K562 (cell line): ENCODE data around the gene VAMP4. TPM values are rescaled to one million over a fixed set of nuclear protein-coding genes. Genes with fewer than 3 reads are reported as not detected.

Source experiments
- BACH1 ChIP-seq: fragments of 200-800 bp; sonication (Bioruptor generic); IDR thresholded peaks from 2 replicates; pipeline ENCODE4 v1.6.1; 2016; ENCODE audit warnings: missing genetic modification characterization, missing compliant biosample characterization
- ELF4 ChIP-seq: fragments of 450-650 bp; formaldehyde crosslinking; IDR thresholded peaks from 2 replicates; pipeline ENCODE4 v1.4.0; 2022; ENCODE audit warnings: missing genetic modification characterization
- EP300 ChIP-seq: IDR thresholded peaks from 2 replicates; pipeline ENCODE4 v1.6.1; 2012; ENCODE audit warnings: low read length, improper control_type of control experiment
- NR4A1 ChIP-seq, 2 experiments: fragments of 250-450 bp in 1 of 2; fragments of 450-650 bp in 1 of 2; sonication (Bioruptor Pico) in 1 of 2; IDR thresholded peaks; 2 replicates each; pipeline versions ENCODE4 v1.4.0 to v1.6.1; 2016 to 2020; ENCODE audit warnings: mild to moderate bottlenecking in 2 of 2, missing compliant biosample characterization in 1 of 2, missing genetic modification characterization in 1 of 2, moderate library complexity in 1 of 2
- PHB2 ChIP-seq: fragments of 450-650 bp; IDR thresholded peaks from 2 replicates; pipeline ENCODE4 v1.6.1; 2017; ENCODE audit warnings: low read depth
- POLR2H ChIP-seq: IDR thresholded peaks from 2 replicates; pipeline ENCODE4 v1.6.1; 2016; ENCODE audit warnings: missing genetic modification characterization, low read depth, mild to moderate bottlenecking, control low read depth, missing compliant biosample characterization, moderate library complexity
- PTBP1 ChIP-seq: fragments of 200-400 bp; formaldehyde crosslinking; IDR thresholded peaks from 2 replicates; pipeline ENCODE4 v1.6.1; 2017; ENCODE audit warnings: low read depth, low read length
- SETDB1 ChIP-seq: IDR thresholded peaks from one replicate; pipeline ENCODE4 v1.6.1; 2012; ENCODE audit warnings: low read length, control low read depth, inconsistent platforms
- TAF15 ChIP-seq: fragments of 200-400 bp; formaldehyde crosslinking; IDR thresholded peaks from 2 replicates; pipeline ENCODE4 v1.6.1; 2017; ENCODE audit warnings: mild to moderate bottlenecking, low read depth, low read length, moderate library complexity
- XRCC5 ChIP-seq: fragments of 200-400 bp; formaldehyde crosslinking; IDR thresholded peaks from 2 replicates; pipeline ENCODE4 v1.6.1; 2017; ENCODE audit warnings: low read depth, mild to moderate bottlenecking, low read length
- ZNF77 ChIP-seq: fragments of 250-450 bp; sonication (Bioruptor Pico); IDR thresholded peaks from 2 replicates; pipeline ENCODE4 v1.5.0; 2020
- polyA plus RNA-seq, 8 experiments: library from polyadenylated mRNA; depleted of rRNA in 4 of 8; stranded (reverse) in 5 of 8; unstranded in 3 of 8; fragments of >200 nt; fragmentation: Nextera tagmentation in 2 of 8; fragmentation: Illumina TruSeq in 1 of 8; extraction: Ambion mirVana in 2 of 8; extraction: Trizol in 1 of 8; gene quantifications; 2 replicates each; pipeline versions ENCODE4 v1.2.1 to v1.2.3, GENCODE V29; 2011 to 2014; ENCODE audit warnings: inconsistent platforms in 1 of 8, missing spikeins in 1 of 8
- total RNA-seq, 7 experiments: library from RNA; depleted of rRNA in 6 of 7; stranded (reverse); fragments of >200 nt in 6 of 7; fragmentation: Illumina TruSeq in 2 of 7; extraction: Trizol in 2 of 7; gene quantifications; 2 replicates each; pipeline versions ENCODE4 v1.2.1 to v1.2.3, GENCODE V29; 2011 to 2021; ENCODE audit warnings: low replicate concordance in 1 of 7
- TF ChIP-seq, protein P1 (sequence below): sonication (generic); formaldehyde crosslinking; IDR thresholded peaks from 2 replicates; pipeline ENCODE4 v1.8.0; 2022; ENCODE audit warnings: mild to moderate bottlenecking, missing genetic modification reagents
- TF ChIP-seq, protein P2 (sequence below): fragments of 200-800 bp; sonication (Bioruptor generic); IDR thresholded peaks from 2 replicates; pipeline ENCODE4 v1.6.1; 2017; ENCODE audit warnings: missing genetic modification characterization, missing compliant biosample characterization
- TF ChIP-seq, protein P3 (sequence below): fragments of 450-650 bp; IDR thresholded peaks from 2 replicates; pipeline ENCODE4 v1.6.1; 2016; ENCODE audit warnings: mild to moderate bottlenecking, moderate library complexity

Gene VAMP4
- total and polyA plus RNA-seq, 9 of the 15 experiments (the other 6 are each of a cell fraction or from before 2014, with no cell fraction given): 3.3 to 21.4 (median 11.9) TPM

DNA sequence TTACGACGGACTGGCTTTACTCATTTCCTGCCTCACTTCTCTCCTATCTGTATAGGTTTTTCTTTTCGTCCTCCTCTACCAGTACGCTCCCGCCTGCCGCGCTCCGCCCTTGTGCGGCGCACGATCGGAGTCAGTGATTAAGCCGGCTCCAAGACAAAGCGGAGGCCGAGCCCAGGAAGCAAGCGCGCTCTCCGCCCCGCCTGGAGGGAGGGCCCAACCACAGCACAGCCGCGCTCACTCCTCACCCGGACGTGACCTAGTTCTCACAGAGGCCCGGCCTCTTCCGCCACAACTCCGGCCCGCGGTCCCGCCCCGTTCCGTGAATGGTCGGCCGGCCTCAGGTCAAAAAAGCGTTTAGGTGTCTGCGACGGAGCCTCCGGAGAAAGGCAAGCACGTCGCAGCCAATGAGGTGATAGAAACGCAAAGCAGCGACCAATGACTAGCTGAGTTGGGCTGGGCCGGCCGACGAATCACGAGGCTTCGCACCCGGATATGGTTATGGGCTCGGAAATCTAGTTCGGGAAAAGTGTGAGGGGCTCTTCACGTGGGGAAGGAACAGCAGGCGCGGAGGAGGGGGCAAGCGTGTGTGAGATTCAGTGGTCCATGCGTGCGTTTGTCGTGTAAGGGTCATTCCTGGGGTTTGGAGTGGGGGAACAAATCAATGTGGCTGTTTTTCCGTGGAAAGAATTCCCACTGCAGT is 39.5 kb upstream of the VAMP4 start, which contains the start of gene METTL13 (continued):
- TF ChIP-seq, protein P1, sequence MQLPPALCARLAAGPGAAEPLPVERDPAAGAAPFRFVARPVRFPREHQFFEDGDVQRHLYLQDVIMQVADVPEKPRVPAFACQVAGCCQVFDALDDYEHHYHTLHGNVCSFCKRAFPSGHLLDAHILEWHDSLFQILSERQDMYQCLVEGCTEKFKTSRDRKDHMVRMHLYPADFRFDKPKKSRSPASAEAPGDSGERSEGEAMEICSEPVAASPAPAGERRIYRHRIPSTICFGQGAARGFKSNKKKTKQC (CRISPR knock-in tag): 0 out of 2 replicates have a peak, but pooled peaks have one; percentile 40
- TF ChIP-seq BACH1 (no peak; the same call in 1 of the 2 replicates), XRCC5 (0 out of 2 replicates have a peak, but pooled peaks have one; percentile 66), SETDB1 (no peak), NR4A1 (CRISPR knock-in tag; IDR thresholded peaks at IDR 0.05) (peak; percentile 43; the same call in 1 of the 2 replicates), NR4A1 (tag; IDR thresholded peaks at IDR 0.05) (no peak), POLR2H (tag) (peak; percentile 90), PHB2 (no peak), EP300 (0 out of 2 replicates have a peak, but pooled peaks have one; percentile 7), ELF4 (CRISPR knock-in tag) (peak; percentile 86), TAF15 (no peak), ZNF77 (CRISPR knock-in tag) (no peak), PTBP1 (no peak)
- TF ChIP-seq, protein P2, sequence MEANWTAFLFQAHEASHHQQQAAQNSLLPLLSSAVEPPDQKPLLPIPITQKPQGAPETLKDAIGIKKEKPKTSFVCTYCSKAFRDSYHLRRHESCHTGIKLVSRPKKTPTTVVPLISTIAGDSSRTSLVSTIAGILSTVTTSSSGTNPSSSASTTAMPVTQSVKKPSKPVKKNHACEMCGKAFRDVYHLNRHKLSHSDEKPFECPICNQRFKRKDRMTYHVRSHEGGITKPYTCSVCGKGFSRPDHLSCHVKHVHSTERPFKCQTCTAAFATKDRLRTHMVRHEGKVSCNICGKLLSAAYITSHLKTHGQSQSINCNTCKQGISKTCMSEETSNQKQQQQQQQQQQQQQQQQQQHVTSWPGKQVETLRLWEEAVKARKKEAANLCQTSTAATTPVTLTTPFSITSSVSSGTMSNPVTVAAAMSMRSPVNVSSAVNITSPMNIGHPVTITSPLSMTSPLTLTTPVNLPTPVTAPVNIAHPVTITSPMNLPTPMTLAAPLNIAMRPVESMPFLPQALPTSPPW (CRISPR knock-in tag): peak; percentile 77; the same call in 1 of the 2 replicates
- TF ChIP-seq, protein P3, sequence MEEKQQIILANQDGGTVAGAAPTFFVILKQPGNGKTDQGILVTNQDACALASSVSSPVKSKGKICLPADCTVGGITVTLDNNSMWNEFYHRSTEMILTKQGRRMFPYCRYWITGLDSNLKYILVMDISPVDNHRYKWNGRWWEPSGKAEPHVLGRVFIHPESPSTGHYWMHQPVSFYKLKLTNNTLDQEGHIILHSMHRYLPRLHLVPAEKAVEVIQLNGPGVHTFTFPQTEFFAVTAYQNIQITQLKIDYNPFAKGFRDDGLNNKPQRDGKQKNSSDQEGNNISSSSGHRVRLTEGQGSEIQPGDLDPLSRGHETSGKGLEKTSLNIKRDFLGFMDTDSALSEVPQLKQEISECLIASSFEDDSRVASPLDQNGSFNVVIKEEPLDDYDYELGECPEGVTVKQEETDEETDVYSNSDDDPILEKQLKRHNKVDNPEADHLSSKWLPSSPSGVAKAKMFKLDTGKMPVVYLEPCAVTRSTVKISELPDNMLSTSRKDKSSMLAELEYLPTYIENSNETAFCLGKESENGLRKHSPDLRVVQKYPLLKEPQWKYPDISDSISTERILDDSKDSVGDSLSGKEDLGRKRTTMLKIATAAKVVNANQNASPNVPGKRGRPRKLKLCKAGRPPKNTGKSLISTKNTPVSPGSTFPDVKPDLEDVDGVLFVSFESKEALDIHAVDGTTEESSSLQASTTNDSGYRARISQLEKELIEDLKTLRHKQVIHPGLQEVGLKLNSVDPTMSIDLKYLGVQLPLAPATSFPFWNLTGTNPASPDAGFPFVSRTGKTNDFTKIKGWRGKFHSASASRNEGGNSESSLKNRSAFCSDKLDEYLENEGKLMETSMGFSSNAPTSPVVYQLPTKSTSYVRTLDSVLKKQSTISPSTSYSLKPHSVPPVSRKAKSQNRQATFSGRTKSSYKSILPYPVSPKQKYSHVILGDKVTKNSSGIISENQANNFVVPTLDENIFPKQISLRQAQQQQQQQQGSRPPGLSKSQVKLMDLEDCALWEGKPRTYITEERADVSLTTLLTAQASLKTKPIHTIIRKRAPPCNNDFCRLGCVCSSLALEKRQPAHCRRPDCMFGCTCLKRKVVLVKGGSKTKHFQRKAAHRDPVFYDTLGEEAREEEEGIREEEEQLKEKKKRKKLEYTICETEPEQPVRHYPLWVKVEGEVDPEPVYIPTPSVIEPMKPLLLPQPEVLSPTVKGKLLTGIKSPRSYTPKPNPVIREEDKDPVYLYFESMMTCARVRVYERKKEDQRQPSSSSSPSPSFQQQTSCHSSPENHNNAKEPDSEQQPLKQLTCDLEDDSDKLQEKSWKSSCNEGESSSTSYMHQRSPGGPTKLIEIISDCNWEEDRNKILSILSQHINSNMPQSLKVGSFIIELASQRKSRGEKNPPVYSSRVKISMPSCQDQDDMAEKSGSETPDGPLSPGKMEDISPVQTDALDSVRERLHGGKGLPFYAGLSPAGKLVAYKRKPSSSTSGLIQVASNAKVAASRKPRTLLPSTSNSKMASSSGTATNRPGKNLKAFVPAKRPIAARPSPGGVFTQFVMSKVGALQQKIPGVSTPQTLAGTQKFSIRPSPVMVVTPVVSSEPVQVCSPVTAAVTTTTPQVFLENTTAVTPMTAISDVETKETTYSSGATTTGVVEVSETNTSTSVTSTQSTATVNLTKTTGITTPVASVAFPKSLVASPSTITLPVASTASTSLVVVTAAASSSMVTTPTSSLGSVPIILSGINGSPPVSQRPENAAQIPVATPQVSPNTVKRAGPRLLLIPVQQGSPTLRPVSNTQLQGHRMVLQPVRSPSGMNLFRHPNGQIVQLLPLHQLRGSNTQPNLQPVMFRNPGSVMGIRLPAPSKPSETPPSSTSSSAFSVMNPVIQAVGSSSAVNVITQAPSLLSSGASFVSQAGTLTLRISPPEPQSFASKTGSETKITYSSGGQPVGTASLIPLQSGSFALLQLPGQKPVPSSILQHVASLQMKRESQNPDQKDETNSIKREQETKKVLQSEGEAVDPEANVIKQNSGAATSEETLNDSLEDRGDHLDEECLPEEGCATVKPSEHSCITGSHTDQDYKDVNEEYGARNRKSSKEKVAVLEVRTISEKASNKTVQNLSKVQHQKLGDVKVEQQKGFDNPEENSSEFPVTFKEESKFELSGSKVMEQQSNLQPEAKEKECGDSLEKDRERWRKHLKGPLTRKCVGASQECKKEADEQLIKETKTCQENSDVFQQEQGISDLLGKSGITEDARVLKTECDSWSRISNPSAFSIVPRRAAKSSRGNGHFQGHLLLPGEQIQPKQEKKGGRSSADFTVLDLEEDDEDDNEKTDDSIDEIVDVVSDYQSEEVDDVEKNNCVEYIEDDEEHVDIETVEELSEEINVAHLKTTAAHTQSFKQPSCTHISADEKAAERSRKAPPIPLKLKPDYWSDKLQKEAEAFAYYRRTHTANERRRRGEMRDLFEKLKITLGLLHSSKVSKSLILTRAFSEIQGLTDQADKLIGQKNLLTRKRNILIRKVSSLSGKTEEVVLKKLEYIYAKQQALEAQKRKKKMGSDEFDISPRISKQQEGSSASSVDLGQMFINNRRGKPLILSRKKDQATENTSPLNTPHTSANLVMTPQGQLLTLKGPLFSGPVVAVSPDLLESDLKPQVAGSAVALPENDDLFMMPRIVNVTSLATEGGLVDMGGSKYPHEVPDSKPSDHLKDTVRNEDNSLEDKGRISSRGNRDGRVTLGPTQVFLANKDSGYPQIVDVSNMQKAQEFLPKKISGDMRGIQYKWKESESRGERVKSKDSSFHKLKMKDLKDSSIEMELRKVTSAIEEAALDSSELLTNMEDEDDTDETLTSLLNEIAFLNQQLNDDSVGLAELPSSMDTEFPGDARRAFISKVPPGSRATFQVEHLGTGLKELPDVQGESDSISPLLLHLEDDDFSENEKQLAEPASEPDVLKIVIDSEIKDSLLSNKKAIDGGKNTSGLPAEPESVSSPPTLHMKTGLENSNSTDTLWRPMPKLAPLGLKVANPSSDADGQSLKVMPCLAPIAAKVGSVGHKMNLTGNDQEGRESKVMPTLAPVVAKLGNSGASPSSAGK: peak; percentile 77
